Transverse colon (tissue), 4 donors: ENCODE results near the gene ARTN.

ENCODE experiments used
- POLR2A ChIP-seq: fragments of 450-650 bp; IDR thresholded peaks from one replicate; pipeline ENCODE4 v1.6.1; 2016; ENCODE audit warnings: antibody characterized with exemption, mild to moderate bottlenecking, moderate library complexity
- POLR2AphosphoS5 ChIP-seq, 3 donors: sonication (generic); formaldehyde crosslinking; IDR thresholded peaks; one replicate each; pipeline ENCODE4 v1.6.1; 2016; ENCODE audit warnings: antibody characterized with exemption in 3 of 3
- TF ChIP-seq, protein P1 (sequence below), 5 experiments: fragments of 200-600 bp in 3 of 5; fragments of 450-650 bp in 2 of 5; sonication (generic) in 3 of 5; IDR thresholded peaks; 1 replicate in 2 of 5; 2 replicates in 3 of 5; pipeline ENCODE4 v1.5.1; 2016 to 2017; ENCODE audit warnings: antibody characterized with exemption in 5 of 5, inconsistent platforms in 3 of 5, mild to moderate bottlenecking in 2 of 5, moderate library complexity in 1 of 5

DNA sequence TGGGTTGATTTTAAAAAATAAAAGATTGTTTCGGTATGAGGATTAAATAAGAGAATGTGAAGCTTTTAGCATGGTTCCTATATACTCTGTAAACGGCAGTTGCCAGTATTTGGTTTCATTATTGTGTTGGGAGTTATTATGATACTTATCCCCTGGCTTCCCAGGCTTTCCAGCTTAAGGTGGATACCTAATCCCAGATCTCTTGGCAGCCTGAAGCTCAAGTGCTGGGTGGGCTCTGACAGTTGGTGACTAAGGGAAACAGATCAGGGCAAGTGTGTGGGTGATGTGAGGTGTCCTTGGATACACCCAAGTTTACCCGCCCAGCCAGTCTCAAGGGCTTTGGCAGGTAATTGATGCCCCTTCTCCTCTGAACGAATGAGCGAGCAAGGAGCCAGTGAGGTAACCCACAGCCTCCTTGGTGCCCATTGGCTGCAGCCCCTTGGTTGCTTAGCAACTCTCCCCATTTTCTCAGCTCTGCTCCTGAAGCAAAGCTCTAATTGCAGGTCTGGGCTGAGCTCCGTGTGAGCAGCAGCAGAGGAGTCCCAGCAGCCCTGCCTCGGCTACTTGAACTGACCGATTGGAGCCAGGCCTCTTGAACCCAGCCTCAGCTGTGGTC is 19.2 kb downstream of the ARTN start:
- TF ChIP-seq, protein P1, sequence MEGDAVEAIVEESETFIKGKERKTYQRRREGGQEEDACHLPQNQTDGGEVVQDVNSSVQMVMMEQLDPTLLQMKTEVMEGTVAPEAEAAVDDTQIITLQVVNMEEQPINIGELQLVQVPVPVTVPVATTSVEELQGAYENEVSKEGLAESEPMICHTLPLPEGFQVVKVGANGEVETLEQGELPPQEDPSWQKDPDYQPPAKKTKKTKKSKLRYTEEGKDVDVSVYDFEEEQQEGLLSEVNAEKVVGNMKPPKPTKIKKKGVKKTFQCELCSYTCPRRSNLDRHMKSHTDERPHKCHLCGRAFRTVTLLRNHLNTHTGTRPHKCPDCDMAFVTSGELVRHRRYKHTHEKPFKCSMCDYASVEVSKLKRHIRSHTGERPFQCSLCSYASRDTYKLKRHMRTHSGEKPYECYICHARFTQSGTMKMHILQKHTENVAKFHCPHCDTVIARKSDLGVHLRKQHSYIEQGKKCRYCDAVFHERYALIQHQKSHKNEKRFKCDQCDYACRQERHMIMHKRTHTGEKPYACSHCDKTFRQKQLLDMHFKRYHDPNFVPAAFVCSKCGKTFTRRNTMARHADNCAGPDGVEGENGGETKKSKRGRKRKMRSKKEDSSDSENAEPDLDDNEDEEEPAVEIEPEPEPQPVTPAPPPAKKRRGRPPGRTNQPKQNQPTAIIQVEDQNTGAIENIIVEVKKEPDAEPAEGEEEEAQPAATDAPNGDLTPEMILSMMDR (IDR thresholded peaks at IDR 0.05): no peak
- TF ChIP-seq POLR2A (no peak), POLR2AphosphoS5 (IDR thresholded peaks at IDR 0.05) (no peak)
